Amniotic epithelial cell (primary cell): ENCODE data around the gene KRTAP12-2.

ENCODE experiments used
- DNase-seq: peaks from one replicate; pipeline ENCODE4 v3.0.0-alpha.2; 2010; ENCODE audit warnings: low read depth

The KRTAP12-2 gene

DNA sequence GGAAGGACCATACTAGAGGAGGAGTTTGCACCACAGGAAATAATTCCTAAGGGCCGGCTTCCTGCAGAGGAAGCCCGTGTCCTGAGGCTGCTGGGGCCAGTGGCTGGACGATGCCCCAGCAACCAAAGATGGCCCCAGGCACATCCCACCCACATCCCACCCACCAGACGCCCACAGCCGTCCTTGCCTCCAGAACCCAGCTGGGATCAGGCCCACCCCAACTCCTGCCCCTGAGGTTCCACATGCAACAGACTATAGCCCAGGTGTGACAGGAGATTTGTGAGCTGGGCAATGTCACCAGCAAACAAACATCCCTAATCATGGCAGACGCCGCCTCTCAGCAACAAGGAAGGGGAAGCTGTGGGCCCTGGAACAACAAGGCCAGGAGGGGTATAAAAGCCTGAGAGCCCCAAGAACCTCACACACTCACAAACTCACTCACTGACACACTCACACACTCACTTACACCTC, 40.0 kb downstream of the KRTAP12-2 start, which contains the start of gene KRTAP10-9:
TSS of gene KRTAP10-9 (plus strand) at position 421 of the 471 bp plus-strand sequence. CDS start 79 bp downstream, outside the sequence.
- DNase-seq, result no peak

DNA sequence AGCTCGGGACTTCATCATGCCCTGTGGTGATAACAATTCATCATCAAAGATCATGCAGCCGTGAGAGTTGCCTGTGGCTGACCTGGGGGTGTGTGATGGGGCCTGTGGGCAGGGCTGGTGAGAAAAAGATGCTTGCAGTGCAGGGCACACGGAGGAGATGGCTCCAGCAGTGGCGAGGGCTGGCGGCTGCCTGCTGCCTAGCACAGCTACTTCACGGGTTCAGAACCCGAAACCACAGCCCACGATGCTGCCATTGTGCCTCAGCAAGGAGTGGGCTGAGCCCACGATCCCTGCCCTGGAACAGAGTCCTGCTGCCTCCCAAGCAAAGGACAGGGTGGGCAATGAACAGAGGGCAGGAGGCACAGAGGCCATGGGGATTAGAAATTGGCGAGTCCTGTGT, 40.5 kb downstream of the KRTAP12-2 start:
- no peak for DNase-seq

DNA sequence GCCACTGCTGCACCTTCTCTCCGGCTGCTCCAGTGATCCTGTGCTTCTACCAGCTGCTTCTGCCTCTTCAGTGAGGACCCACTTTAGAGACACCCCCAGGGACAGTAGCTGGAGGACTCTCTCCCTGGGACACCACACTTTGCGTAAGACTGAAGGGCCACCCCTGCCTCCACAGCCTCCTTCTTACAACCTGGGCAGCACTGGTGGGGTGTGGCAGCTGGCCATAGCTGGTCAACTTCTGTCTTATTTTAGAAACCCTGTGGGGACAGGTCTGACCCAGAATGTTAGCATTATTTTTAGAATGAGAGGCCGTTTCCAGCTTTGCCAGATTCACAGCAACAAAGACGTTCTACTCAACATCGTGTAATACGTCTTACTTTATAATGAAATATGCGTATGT, 41.0 kb downstream of the KRTAP12-2 start:
- DNase-seq, result no peak

DNA sequence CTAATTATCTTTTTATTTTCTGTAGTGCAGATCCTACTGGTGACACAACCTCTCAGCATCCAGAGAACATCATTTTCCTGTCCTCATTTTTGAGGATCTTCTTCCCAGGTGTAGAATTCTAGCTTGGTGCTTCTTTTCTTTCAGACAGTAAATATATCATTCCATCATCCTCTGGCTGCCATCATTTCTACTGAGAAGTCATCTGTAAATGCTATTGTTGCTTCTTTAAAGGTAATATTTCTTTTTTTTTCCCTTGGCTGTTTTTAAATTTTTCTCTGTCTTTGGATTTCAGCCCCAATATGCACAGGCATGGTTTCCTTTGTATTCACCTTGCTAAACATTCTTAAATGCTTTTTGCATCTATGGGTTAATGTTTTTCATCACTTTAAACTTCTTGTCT, 43.2 kb downstream of the KRTAP12-2 start:
- no peak for DNase-seq

DNA sequence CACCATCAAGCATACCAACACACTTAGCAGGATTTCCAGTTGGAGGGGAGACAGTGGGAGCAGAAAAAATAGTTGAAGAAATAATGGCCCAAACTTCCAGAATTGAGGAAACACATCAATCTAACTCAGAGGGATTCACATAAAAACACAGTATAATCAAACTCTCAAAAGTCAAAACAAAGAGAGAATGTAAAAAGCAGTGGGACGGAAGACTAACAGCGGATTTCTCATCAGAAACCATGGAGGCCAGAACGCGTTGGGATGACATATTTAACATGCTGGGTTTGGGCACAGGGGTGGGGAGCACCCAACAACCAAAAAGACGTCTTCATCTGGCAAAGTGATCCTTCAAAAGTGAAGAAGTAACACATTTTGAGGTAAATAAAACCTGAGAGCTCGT, 46.8 kb downstream of the KRTAP12-2 start:
- no peak for DNase-seq

DNA sequence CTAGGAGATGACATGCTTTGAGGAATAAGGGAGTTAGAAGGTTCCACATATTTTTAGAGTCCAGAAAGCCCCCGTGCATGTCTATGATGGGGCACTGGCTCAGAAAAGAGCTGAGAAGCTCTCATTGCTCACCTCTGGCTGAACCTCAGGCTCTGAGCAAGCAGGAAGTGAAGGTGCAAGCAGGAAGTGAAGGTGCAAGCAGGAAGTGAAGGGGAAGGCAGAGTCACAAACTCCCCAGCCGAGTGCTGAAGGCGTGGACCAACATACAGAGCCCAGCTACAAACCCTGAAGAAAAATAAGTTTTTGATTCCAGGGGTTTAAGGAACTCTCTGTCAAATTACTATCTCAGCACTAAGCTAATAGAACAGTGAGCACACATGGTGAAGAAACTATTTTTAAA, 47.8 kb downstream of the KRTAP12-2 start:
- no peak for DNase-seq

DNA sequence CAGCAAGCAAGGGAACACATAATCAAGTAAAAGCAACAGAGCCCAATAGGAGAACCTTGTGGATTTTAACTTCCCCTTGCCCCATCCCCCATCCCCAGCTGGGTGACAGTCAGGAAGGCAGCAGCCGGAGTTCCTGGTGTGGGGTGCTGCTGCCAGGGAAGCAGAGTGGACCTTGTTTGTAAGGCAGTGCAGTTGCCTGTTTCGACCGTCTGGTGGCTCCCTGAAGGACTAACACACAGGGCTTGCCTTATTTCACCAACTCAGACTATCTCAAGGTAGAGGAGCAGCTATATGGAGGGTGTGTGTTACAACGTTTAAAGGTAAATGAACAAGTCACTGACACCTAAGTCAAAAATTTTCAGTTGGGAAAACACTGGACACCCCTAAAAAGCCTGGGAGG, 48.2 kb downstream of the KRTAP12-2 start:
- DNase-seq, result no peak

DNA sequence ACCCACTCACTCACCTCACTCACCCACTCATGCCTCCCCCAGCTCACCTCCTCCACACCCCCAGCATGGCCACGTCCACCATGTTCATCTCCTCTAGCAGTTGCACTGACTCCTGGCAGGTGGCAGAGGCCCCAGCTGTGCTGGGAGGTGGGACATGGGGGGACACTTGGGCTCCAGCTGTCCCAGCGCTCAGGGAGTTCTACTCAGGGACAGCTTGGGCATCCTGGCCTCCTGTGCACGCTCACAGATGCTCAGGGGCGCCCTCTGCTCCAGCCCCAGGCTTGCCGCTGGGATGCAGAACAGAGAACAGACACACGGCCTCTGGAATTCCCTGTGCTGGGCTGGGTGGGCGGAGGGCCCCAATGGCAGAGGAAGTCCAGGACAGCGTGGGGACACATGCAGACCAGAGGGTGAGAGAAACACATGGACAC, 49.6 kb downstream of the KRTAP12-2 start:
- no peak for DNase-seq

DNA sequence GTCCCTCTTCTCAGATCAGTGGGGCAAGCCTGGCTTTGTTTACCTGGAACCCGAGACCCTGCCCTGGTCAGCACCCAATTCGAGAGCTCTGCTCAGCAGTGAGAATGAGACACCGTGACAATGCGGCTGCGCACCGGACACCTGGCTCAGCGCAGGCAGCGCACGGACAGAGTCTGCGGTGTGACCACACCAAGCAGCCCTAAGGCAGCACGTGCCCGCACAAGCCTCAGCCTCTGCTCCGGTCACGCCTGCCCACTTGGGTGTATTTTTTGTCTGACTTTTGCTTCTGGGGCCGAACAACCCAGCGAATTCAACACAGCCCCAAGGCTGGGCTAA, 50.2 kb downstream of the KRTAP12-2 start:
- no peak for DNase-seq
